ENCODE data around the gene NXPH2.

GRCh38 chr2:138823666-138824065 lies 43.5 kb upstream of the NXPH2 start:
- no peak for TF ChIP-seq CUX1 (CRISPR knock-in tag; IDR thresholded peaks at IDR 0.05)
- no peak for TF ChIP-seq ZNF79 (CRISPR knock-in tag; IDR thresholded peaks at IDR 0.05; ENCODE audit: low read depth)
- TF ChIP-seq ZNF140 (CRISPR knock-in tag; IDR thresholded peaks at IDR 0.05): no peak
- TF ChIP-seq CTCF (IDR thresholded peaks at IDR 0.05 in 2 of 3, conservative IDR thresholded peaks at IDR 0.05 in 1 of 3; ENCODE audit: insufficient read depth in 2 of 3, low read depth in 1 of 3, low read length in 3 of 3): no peak
- TF ChIP-seq RERE (CRISPR knock-in tag; IDR thresholded peaks at IDR 0.05; ENCODE audit: borderline replicate concordance): no peak
- TF ChIP-seq CHD2 (IDR thresholded peaks at IDR 0.05; ENCODE audit: low read depth, low read length): no peak
- TF ChIP-seq TAF1 (IDR thresholded peaks at IDR 0.05; ENCODE audit: control insufficient read depth, extremely low read depth, insufficient read depth, low read length, severe bottlenecking): no peak
